GM12878 (cell line): ENCODE results near the gene B3GALT4. TPM values are rescaled to one million over a fixed set of nuclear protein-coding genes. Genes with fewer than 3 reads are reported as not detected.

Experiments
- ATAC-seq: fragments of 200-7000 bp; cut with Tn5 transposase; 3 replicates; pipeline ENCODE4 v1.9.1; 2020; ENCODE audit warnings: mild to moderate bottlenecking, moderate library complexity
- BruUV-seq: library from RNA; stranded (reverse); fragments of 400-500 nt; replicated peaks from 2 replicates; lab custom pipeline; 2021; lab: Mats Ljungman, UMichigan
- CTCF ChIA-PET: fragments of 300-600 bp; sonication (Branson Sonifier 250); formaldehyde crosslinking; extraction: SDS; loops from one replicate; lab custom pipeline; 2021; ENCODE audit warnings: inconsistent platforms; lab: Yijun Ruan, JAX
- POLR2A ChIA-PET: fragments of 350-600 bp; formaldehyde crosslinking; extraction: SDS; loops from one replicate; lab custom pipeline; 2021; ENCODE audit warnings: inconsistent platforms; lab: Charles Lee
- RAD21 ChIA-PET: fragments of 300-600 bp; sonication (Branson Sonifier 250); formaldehyde crosslinking; loops from one replicate; lab custom pipeline; 2023; ENCODE audit warnings: antibody characterized with exemption; ENCODE audit not compliant: unreplicated experiment; lab: Charles Lee
- SMC1A ChIA-PET: fragments of 300-600 bp; sonication (Branson Sonifier 250); formaldehyde crosslinking; loops from one replicate; lab custom pipeline; 2023; ENCODE audit not compliant: unreplicated experiment, uncharacterized antibody; lab: Charles Lee
- DNase-seq: peaks from one replicate; pipeline ENCODE4 v3.0.0-alpha.2; 2011; ENCODE audit warnings: low read depth, low spot score
- FAIRE-seq: peaks from 3 replicates; lab custom pipeline; 2011; peaks lifted over from hg19 to GRCh38; lab: Jason Lieb, UNC
- H2AFZ ChIP-seq: 2 replicates; pipeline ENCODE4 v1.6.0; 2011; ENCODE audit warnings: low read depth, low read length, control low read depth; ENCODE audit not compliant: control insufficient read depth
- H3K27ac ChIP-seq: 2 replicates; pipeline ENCODE4 v1.5.1; 2011; ENCODE audit warnings: control low read depth; ENCODE audit not compliant: control insufficient read depth, insufficient read depth
- H3K27me3 ChIP-seq, 2 experiments: replicated peaks in 1 of 2; 2 replicates each; pipeline versions ENCODE4 v1.6.0 to v1.6.1; 2011; ENCODE audit warnings: low read length in 1 of 2; ENCODE audit not compliant: control insufficient read depth in 2 of 2, insufficient read depth in 2 of 2
- H3K36me3 ChIP-seq, 2 experiments: 2 replicates each; pipeline ENCODE4 v1.5.1; 2011; ENCODE audit warnings: low read length in 1 of 2; ENCODE audit not compliant: control insufficient read depth in 2 of 2, insufficient read depth in 2 of 2
- H3K4me1 ChIP-seq: 2 replicates; pipeline ENCODE4 v1.6.1; 2011; ENCODE audit warnings: mild to moderate bottlenecking, low read length, moderate library complexity, mixed read lengths; ENCODE audit not compliant: control insufficient read depth, insufficient read depth
- H3K4me2 ChIP-seq: 2 replicates; pipeline ENCODE4 v1.6.0; 2011; ENCODE audit warnings: control low read depth; ENCODE audit not compliant: control insufficient read depth, insufficient read depth
- H3K4me3 ChIP-seq: fragments of 200-600 bp; sonication (generic); 2 replicates; pipeline ENCODE4 v1.5.1; 2016
- H3K79me2 ChIP-seq: 2 replicates; pipeline ENCODE4 v1.6.0; 2011; ENCODE audit warnings: low read length; ENCODE audit not compliant: control insufficient read depth, insufficient read depth
- H3K9ac ChIP-seq: 2 replicates; pipeline ENCODE4 v1.8.0; 2011; ENCODE audit warnings: low read length, control low read depth, mixed read lengths; ENCODE audit not compliant: control insufficient read depth, insufficient read depth
- H3K9me3 ChIP-seq: replicated peaks from 3 replicates; pipeline ENCODE4 v1.5.1; 2011; ENCODE audit warnings: mild to moderate bottlenecking, low read length; ENCODE audit not compliant: control insufficient read depth, insufficient read depth
- H4K20me1 ChIP-seq: 2 replicates; pipeline ENCODE4 v1.6.0; 2011; ENCODE audit not compliant: control insufficient read depth, insufficient read depth
- CBX5 ChIP-seq: sonication (generic); IDR thresholded peaks from 2 replicates; pipeline ENCODE4 v1.6.1; 2016; ENCODE audit warnings: low read depth, moderate library complexity, mild to moderate bottlenecking, inconsistent platforms
- CHD4 ChIP-seq: fragments of 200-600 bp; sonication (generic); IDR thresholded peaks from 2 replicates; pipeline ENCODE4 v1.6.1; 2016; ENCODE audit warnings: mild to moderate bottlenecking
- CREM ChIP-seq: IDR thresholded peaks from 2 replicates; pipeline ENCODE4 v1.6.1; 2014; ENCODE audit warnings: antibody characterized with exemption, low read depth
- E2F4 ChIP-seq: IDR thresholded peaks from 2 replicates; pipeline ENCODE4 v1.6.1; 2012; ENCODE audit warnings: low read depth, low read length, improper control_type of control experiment
- ELK1 ChIP-seq: IDR thresholded peaks from 2 replicates; pipeline ENCODE4 v1.6.1; 2012; ENCODE audit warnings: low read depth, low read length, improper control_type of control experiment
- IKZF1 ChIP-seq: fragments of 450-650 bp; conservative IDR thresholded peaks from 2 replicates; pipeline ENCODE4 v1.6.1; 2017; ENCODE audit warnings: antibody characterized with exemption, mild to moderate bottlenecking
- MEF2B ChIP-seq: fragments of 450-650 bp; IDR thresholded peaks from 2 replicates; pipeline ENCODE4 v1.6.1; 2018; ENCODE audit warnings: mild to moderate bottlenecking, moderate library complexity; ENCODE audit not compliant: partially characterized antibody, poor library complexity, severe bottlenecking
- MTA3 ChIP-seq: IDR thresholded peaks from 2 replicates; pipeline ENCODE4 v1.6.1; 2012; ENCODE audit warnings: low read length, inconsistent platforms, borderline replicate concordance
- RB1 ChIP-seq: fragments of 450-650 bp; formaldehyde crosslinking; IDR thresholded peaks from 2 replicates; pipeline ENCODE4 v1.6.1; 2017; ENCODE audit warnings: mild to moderate bottlenecking, borderline replicate concordance
- RBBP5 ChIP-seq: fragments of 200-600 bp; sonication (generic); conservative IDR thresholded peaks from 2 replicates; pipeline ENCODE4 v1.6.1; 2016
- SMAD1 ChIP-seq: fragments of 450-650 bp; IDR thresholded peaks from 2 replicates; pipeline ENCODE4 v1.6.1; 2018; ENCODE audit warnings: mild to moderate bottlenecking, low read depth; ENCODE audit not compliant: partially characterized antibody
- SMC3 ChIP-seq: IDR thresholded peaks from 2 replicates; pipeline ENCODE4 v1.6.1; 2011; ENCODE audit warnings: low read length, improper control_type of control experiment, borderline replicate concordance
- USF1 ChIP-seq: IDR thresholded peaks from 2 replicates; pipeline ENCODE4 v1.6.1; 2011; ENCODE audit warnings: borderline replicate concordance, low read depth, mild to moderate bottlenecking, moderate library complexity, mixed read lengths, low read length; ENCODE audit not compliant: insufficient read depth; ENCODE audit errors: extremely low read length
- USF2 ChIP-seq: IDR thresholded peaks from 2 replicates; pipeline ENCODE4 v1.6.1; 2011; ENCODE audit warnings: low read depth, low read length, improper control_type of control experiment, borderline replicate concordance
- ZBTB11 ChIP-seq: fragments of 450-650 bp; formaldehyde crosslinking; IDR thresholded peaks from 2 replicates; pipeline ENCODE4 v1.5.0; 2022; ENCODE audit warnings: mild to moderate bottlenecking, missing genetic modification characterization
- WGBS: methylation state at CpG from one replicate; pipeline ENCODE4 v1.1.6; 2016; ENCODE audit warnings: low lambda C conversion rate; ENCODE audit not compliant: insufficient replicate concordance, insufficient coverage; ENCODE audit errors: missing lambda C conversion rate; 5-methylcytosine and 5-hydroxymethylcytosine counted together
- in situ Hi-C: fragments of 300-500 bp; cut with MboI; formaldehyde crosslinking; loops from 9 replicates; pipeline ENCODE4 v1.14.3; 2018; ENCODE audit warnings: mixed read lengths
- intact Hi-C: fragments of 100-400 bp; cut with micrococcal nuclease; formaldehyde crosslinking; loops from one replicate; pipeline ENCODE4 v1.14.2; 2022; ENCODE audit not compliant: unreplicated experiment
- polyA plus RNA-seq, 11 experiments: library from polyadenylated mRNA; depleted of rRNA in 4 of 11; unstranded in 6 of 11; stranded (reverse) in 5 of 11; fragments of >200 nt; fragmentation: Nextera tagmentation in 4 of 11; fragmentation: Illumina TruSeq in 1 of 11; extraction: Ambion mirVana in 4 of 11; extraction: Trizol in 1 of 11; gene quantifications; 1 replicate in 1 of 11; 2 replicates in 10 of 11; pipeline versions ENCODE4 v1.2.1 to v1.2.3, GENCODE V29; 2011 to 2016; ENCODE audit warnings: inconsistent platforms in 2 of 11, missing spikeins in 2 of 11, low read depth in 1 of 11
- total RNA-seq, 4 experiments: library from RNA; depleted of rRNA in 3 of 4; stranded (reverse); fragments of >200 nt in 3 of 4; fragmentation: Illumina TruSeq in 1 of 4; extraction: Trizol in 1 of 4; gene quantifications; 2 replicates each; pipeline versions ENCODE4 v1.2.1 to v1.2.3, GENCODE V29; 2013 to 2021

Gene B3GALT4
- total and polyA plus RNA-seq, 10 of the 15 experiments (the other 5 are each of a cell fraction or from before 2014, with no cell fraction given): 0.27 to 8.2 (median 2.6) TPM

GRCh38 chr6:33296797-33297405 is 20.0 kb downstream of the B3GALT4 start:
- POLR2A ChIA-PET: interaction anchor here (0.6 to 3.4 kb wide), 8 partner anchors 8 to 272 kb away, joined by 3 to 41 read pairs (median 4); partner anchors contain the start of genes B3GALT4, PFDN6, RPS18 and TAPBP
- RAD21 ChIA-PET: interaction anchor here (0.7 to 1.0 kb wide), 4 partner anchors 15 to 212 kb away, joined by 3 to 4 read pairs (median 3); partner anchors contain the start of gene ZBTB22
- Histone ChIP-seq H3K36me3 (peaks cover 0 to 12% of the 10 kb centered on the region in 2 experiments; a peak in 3 of 4 replicates), H3K4me3 (peak overlapping the region; percentile 100; the same call in 1 of the 2 replicates), H3K79me2 (peaks cover 4% of the 10 kb centered on the region; the same call in 1 of the 2 replicates), H3K9me3 (no peaks in the 10 kb centered on the region), H3K27me3 (no peaks in the 10 kb centered on the region), H3K9ac (no peak overlapping the region), H2AFZ (no peak overlapping the region), H3K27ac (no peak overlapping the region), H3K4me2 (peak overlapping the region; percentile 93), H3K4me1 (peaks cover 11% of the 10 kb centered on the region)
- 94% methylated on average over 12 of the region's 12 CpGs for WGBS
- in situ Hi-C loops (no loop called here), intact Hi-C loops (no loop called here)
- no TSS peak for BruUV-seq
- DNase-seq (no peak), FAIRE-seq (no peak), ATAC-seq (no peak)
- CTCF ChIA-PET: interaction anchor here (1.0 to 4.5 kb wide), 3 partner anchors 20 to 99 kb away, joined by 3 to 30 read pairs (median 4); partner anchors contain the start of genes B3GALT4, RPS18 and VPS52
- SMC1A ChIA-PET: interaction anchor here (0.7 to 2.1 kb wide), 5 partner anchors 8 to 21 kb away, joined by 3 to 13 read pairs (median 7); partner anchors contain the start of genes B3GALT4, PFDN6, TAPBP and WDR46
- no peak for TF ChIP-seq CHD4
- TF ChIP-seq SMAD1: no peak
- TF ChIP-seq CREM: no peak
- TF ChIP-seq IKZF1: no peak
- TF ChIP-seq RBBP5: no peak
- TF ChIP-seq SMC3: no peak
- TF ChIP-seq MTA3: no peak
- TF ChIP-seq RB1: no peak
- no peak for TF ChIP-seq ELK1
- TF ChIP-seq USF2: no peak
- TF ChIP-seq ZBTB11 (CRISPR knock-in tag): no peak
- no peak for TF ChIP-seq MEF2B
- TF ChIP-seq CBX5: no peak
- no peak for TF ChIP-seq E2F4
- TF ChIP-seq USF1: no peak
- TF ChIP-seq, all 136 proteins: peak for 0
- no peaks in the 10 kb centered on the region for H4K20me1 ChIP-seq
